Measurements from ENCODE around the gene VAMP4. TPM values are rescaled to one million over a fixed set of nuclear protein-coding genes. Genes with fewer than 3 reads are reported as not detected.

VAMP4 gene
- total RNA-seq, 1 experiment from 2014 or later: 4.2 TPM

DNA sequence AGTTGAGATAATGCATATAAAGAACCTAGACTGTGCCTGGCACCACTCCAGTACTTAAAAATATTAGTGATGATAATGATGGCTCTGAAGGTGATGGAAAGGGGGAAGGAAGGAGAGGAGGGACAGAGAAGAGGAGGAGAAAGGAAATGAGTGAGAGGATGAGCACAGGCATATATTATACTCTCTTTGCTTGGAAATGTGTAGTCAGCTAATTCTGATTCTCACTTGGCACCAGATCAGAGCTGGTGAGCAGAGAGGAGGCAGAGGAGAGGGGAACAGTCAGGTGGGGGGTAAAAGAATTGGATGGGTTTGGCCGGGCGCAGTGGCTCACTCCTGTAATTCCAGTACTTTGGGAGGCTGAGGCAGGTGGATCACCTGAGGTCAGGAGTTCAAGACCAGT, 65.0 kb downstream of the VAMP4 start:
- Mint-ChIP-seq H3K4me3 (no peak overlapping the region), H3K36me3 (ENCODE audit: insufficient read depth in 1 of 3, low read depth in 3 of 3) (no peaks in the 10 kb centered on the region), H3K27me3 (ENCODE audit: low read depth) (no peaks in the 10 kb centered on the region), H3K9me3 (no peaks in the 10 kb centered on the region), H3K27ac (no peak overlapping the region), H3K4me1 (no peaks in the 10 kb centered on the region)
- Histone ChIP-seq H3K4ac (ENCODE audit: low read depth, low read length) (no peak overlapping the region), H2AK5ac (ENCODE audit: insufficient read length, low read length) (no peak overlapping the region), H2BK120ac (ENCODE audit: low read depth, low read length, poor library complexity, severe bottlenecking) (no peak overlapping the region), H3K56ac (ENCODE audit: insufficient read length, low read depth, low read length) (no peak overlapping the region), H3K9ac (ENCODE audit: extremely low read depth, insufficient read length, low read length) (no peak overlapping the region), H2BK15ac (ENCODE audit: low read depth, low read length) (no peak overlapping the region), H2BK20ac (ENCODE audit: low read depth, low read length, poor library complexity, severe bottlenecking) (no peak overlapping the region), H3K18ac (ENCODE audit: insufficient read length, low read depth, low read length) (no peak overlapping the region), H3K27ac (ENCODE audit: insufficient read length, low read depth, low read length) (no peak overlapping the region), H3K9me3 (ENCODE audit: control insufficient read depth, low read depth, low read length) (no peaks in the 10 kb centered on the region), H4K91ac (ENCODE audit: insufficient read length, low read depth, low read length) (no peak overlapping the region), H3K79me1 (ENCODE audit: insufficient read depth, low read depth, low read length, poor library complexity, severe bottlenecking) (no peaks in the 10 kb centered on the region), H4K5ac (ENCODE audit: insufficient read length, low read depth, low read length) (no peak overlapping the region), H3T11ph (ENCODE audit: low read length) (no peak overlapping the region), H2BK5ac (ENCODE audit: insufficient read length, low read length) (no peak overlapping the region), H2AFZ (ENCODE audit: low read length) (no peak overlapping the region), H3K4me2 (ENCODE audit: insufficient read depth, insufficient read length, low read length) (no peak overlapping the region), H3K23ac (ENCODE audit: insufficient read length, low read depth, low read length) (no peak overlapping the region), H2BK12ac (ENCODE audit: insufficient read length, low read depth, low read length) (no peak overlapping the region), H4K20me1 (ENCODE audit: control insufficient read depth, insufficient read depth, insufficient read length) (no peaks in the 10 kb centered on the region), H3K4me1 (ENCODE audit: insufficient read depth, low read length) (no peaks in the 10 kb centered on the region), H3K14ac (ENCODE audit: insufficient read depth, low read length) (no peak overlapping the region), H3K79me2 (ENCODE audit: insufficient read depth, low read length) (no peaks in the 10 kb centered on the region), H3K27me3 (ENCODE audit: insufficient read depth, low read length) (no peaks in the 10 kb centered on the region), H4K8ac (replicated peaks; ENCODE audit: insufficient read length, low read depth, low read length) (no peak overlapping the region), H3K23me2 (ENCODE audit: insufficient read length, low read depth, low read length, poor library complexity, severe bottlenecking) (no peaks in the 10 kb centered on the region)
- TF ChIP-seq, protein P1, sequence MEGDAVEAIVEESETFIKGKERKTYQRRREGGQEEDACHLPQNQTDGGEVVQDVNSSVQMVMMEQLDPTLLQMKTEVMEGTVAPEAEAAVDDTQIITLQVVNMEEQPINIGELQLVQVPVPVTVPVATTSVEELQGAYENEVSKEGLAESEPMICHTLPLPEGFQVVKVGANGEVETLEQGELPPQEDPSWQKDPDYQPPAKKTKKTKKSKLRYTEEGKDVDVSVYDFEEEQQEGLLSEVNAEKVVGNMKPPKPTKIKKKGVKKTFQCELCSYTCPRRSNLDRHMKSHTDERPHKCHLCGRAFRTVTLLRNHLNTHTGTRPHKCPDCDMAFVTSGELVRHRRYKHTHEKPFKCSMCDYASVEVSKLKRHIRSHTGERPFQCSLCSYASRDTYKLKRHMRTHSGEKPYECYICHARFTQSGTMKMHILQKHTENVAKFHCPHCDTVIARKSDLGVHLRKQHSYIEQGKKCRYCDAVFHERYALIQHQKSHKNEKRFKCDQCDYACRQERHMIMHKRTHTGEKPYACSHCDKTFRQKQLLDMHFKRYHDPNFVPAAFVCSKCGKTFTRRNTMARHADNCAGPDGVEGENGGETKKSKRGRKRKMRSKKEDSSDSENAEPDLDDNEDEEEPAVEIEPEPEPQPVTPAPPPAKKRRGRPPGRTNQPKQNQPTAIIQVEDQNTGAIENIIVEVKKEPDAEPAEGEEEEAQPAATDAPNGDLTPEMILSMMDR (conservative IDR thresholded peaks at IDR 0.05): no peak
- WGBS (ENCODE audit: extremely low coverage, insufficient read length, low lambda C conversion rate): no CpG with 5 or more reads among the region's 2 CpGs
- no peak for DNase-seq
